ENCODE results near the gene TRIM9.

- TF ChIP-seq CTCF (IDR thresholded peaks at IDR 0.05): no peak
- no peak for TF ChIP-seq POLR2A (IDR thresholded peaks at IDR 0.05)
Measured at GRCh38 chr14:51069055-51069454, 25.9 kb downstream of the TRIM9 start.

All from right lobe of liver (tissue), 4 donors.